ENCODE results near the gene DYNC1I1.

DNA sequence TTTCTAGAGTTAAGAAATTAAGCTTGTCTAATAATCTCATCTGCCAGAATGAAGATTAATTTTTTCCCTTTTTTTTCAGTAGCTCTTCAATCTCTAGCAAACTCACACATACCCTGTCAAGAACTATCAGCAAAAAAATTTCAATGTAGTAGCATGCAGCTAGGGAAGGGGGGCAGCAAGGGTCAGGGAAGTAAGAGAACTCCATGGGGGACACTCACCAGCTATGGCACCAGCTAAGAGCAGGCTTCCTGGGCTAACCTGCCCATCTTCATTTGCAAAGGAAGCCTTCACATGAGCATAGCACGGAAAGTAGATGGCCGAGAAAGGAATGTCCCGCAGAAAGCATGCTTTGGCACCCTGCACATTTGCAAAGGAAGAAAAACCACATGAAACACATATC is 359.2 kb downstream of the DYNC1I1 start:
- TF ChIP-seq, protein P1, sequence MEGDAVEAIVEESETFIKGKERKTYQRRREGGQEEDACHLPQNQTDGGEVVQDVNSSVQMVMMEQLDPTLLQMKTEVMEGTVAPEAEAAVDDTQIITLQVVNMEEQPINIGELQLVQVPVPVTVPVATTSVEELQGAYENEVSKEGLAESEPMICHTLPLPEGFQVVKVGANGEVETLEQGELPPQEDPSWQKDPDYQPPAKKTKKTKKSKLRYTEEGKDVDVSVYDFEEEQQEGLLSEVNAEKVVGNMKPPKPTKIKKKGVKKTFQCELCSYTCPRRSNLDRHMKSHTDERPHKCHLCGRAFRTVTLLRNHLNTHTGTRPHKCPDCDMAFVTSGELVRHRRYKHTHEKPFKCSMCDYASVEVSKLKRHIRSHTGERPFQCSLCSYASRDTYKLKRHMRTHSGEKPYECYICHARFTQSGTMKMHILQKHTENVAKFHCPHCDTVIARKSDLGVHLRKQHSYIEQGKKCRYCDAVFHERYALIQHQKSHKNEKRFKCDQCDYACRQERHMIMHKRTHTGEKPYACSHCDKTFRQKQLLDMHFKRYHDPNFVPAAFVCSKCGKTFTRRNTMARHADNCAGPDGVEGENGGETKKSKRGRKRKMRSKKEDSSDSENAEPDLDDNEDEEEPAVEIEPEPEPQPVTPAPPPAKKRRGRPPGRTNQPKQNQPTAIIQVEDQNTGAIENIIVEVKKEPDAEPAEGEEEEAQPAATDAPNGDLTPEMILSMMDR (IDR thresholded peaks at IDR 0.05; ENCODE audit: extremely low read depth in 1 of 2, insufficient read depth in 1 of 2, low read depth in 1 of 2, low read length in 2 of 2) = no peak
- TF ChIP-seq POLR2A (IDR thresholded peaks at IDR 0.05; ENCODE audit: low read depth, low read length) (no peak), POLR2AphosphoS5 (IDR thresholded peaks at IDR 0.05; ENCODE audit: insufficient read depth, low read depth, low read length) (no peak)
